SK-N-SH (cell line): ENCODE results near the gene CTSZ. TPM values are rescaled to one million over a fixed set of nuclear protein-coding genes. Genes with fewer than 3 reads are reported as not detected.

ENCODE experiments used
- CTCF ChIA-PET: fragments of 300-600, 350-600 bp; formaldehyde crosslinking; extraction: SDS; loops from one replicate; lab custom pipeline; 2021; lab: Yijun Ruan, JAX
- POLR2A ChIA-PET: fragments of 350-600 bp; sonication (Branson Sonifier 250); formaldehyde crosslinking; extraction: SDS; loops from one replicate; lab custom pipeline; 2020; ENCODE audit warnings: antibody characterized with exemption, inconsistent platforms; lab: Yijun Ruan, JAX
- DNase-seq: peaks from one replicate; pipeline ENCODE4 v3.0.0; 2012
- H2AFZ ChIP-seq: fragments of 200-600 bp; sonication (generic); 2 replicates; pipeline ENCODE4 v1.8.1; 2016; ENCODE audit warnings: antibody characterized with exemption, mild to moderate bottlenecking, low read depth
- H3F3A ChIP-seq: fragments of 200-600 bp; sonication (generic); replicated peaks from 2 replicates; pipeline ENCODE3; 2016; ENCODE audit warnings: antibody characterized with exemption, mild to moderate bottlenecking; ENCODE audit not compliant: insufficient read depth
- H3K27ac ChIP-seq, 2 experiments: fragments of 200-500 bp in 1 of 2; fragments of 200-600 bp in 1 of 2; sonication (Bioruptor generic) in 1 of 2; sonication (generic), shearing (Covaris generic) in 1 of 2; 2 replicates each; pipeline versions ENCODE4 v1.5.1 to v1.6.1; 2014 to 2016; ENCODE audit warnings: low read depth in 2 of 2, inconsistent platforms in 1 of 2, low read length in 1 of 2, mild to moderate bottlenecking in 1 of 2, mixed read lengths in 1 of 2
- H3K27me3 ChIP-seq: fragments of 200-600 bp; sonication (generic), shearing (Covaris generic); 2 replicates; pipeline ENCODE4 v1.6.1; 2016; ENCODE audit warnings: mixed run types; ENCODE audit not compliant: insufficient read depth
- H3K36me3 ChIP-seq, 2 experiments: fragments of 200-500 bp in 1 of 2; fragments of 200-600 bp in 1 of 2; sonication (Bioruptor generic) in 1 of 2; sonication (generic) in 1 of 2; replicated peaks in 1 of 2; 2 replicates each; pipeline versions ENCODE3 to v1.5.1; 2014 to 2016; ENCODE audit warnings: low read length in 1 of 2, mild to moderate bottlenecking in 1 of 2; ENCODE audit not compliant: insufficient read depth in 2 of 2, control insufficient read depth in 1 of 2
- H3K4me1 ChIP-seq, 2 experiments: fragments of 200-500 bp in 1 of 2; fragments of 200-600 bp in 1 of 2; sonication (Bioruptor generic) in 1 of 2; sonication (generic), shearing (Covaris generic) in 1 of 2; 2 replicates each; pipeline versions ENCODE4 v1.5.1 to v1.6.1; 2014 to 2016; ENCODE audit warnings: low read depth in 1 of 2, low read length in 1 of 2, mixed run types in 1 of 2; ENCODE audit not compliant: insufficient read depth in 2 of 2, control insufficient read depth in 1 of 2
- H3K4me2 ChIP-seq: fragments of 200-600 bp; sonication (generic), shearing (Covaris generic); 2 replicates; pipeline ENCODE4 v1.6.1; 2017; ENCODE audit warnings: mixed run types
- H3K4me3 ChIP-seq, 2 experiments: fragments of 200-500 bp in 1 of 2; fragments of 200-600 bp in 1 of 2; sonication (Bioruptor generic) in 1 of 2; sonication (generic), shearing (Covaris generic) in 1 of 2; 2 replicates each; pipeline versions ENCODE4 v1.5.1 to v1.8.1; 2014 to 2016; ENCODE audit warnings: low read depth in 2 of 2, inconsistent platforms in 1 of 2, low read length in 1 of 2, mild to moderate bottlenecking in 1 of 2, mixed read lengths in 1 of 2, moderate library complexity in 1 of 2
- H3K79me2 ChIP-seq: fragments of 200-600 bp; sonication (generic); 2 replicates; pipeline ENCODE4 v1.8.1; 2017; ENCODE audit warnings: mild to moderate bottlenecking; ENCODE audit not compliant: insufficient read depth
- H3K9ac ChIP-seq: fragments of 200-600 bp; sonication (generic); 2 replicates; pipeline ENCODE4 v1.6.1; 2017; ENCODE audit warnings: mixed run types
- H3K9me2 ChIP-seq: fragments of 200-600 bp; sonication (generic); 2 replicates; pipeline ENCODE4 v1.6.1; 2017; ENCODE audit warnings: mixed run types
- H3K9me3 ChIP-seq: fragments of 200-600 bp; sonication (generic); 2 replicates; pipeline ENCODE4 v1.6.1; 2017; ENCODE audit warnings: mixed run types, mild to moderate bottlenecking, moderate library complexity
- H4K20me1 ChIP-seq: fragments of 200-600 bp; sonication (generic); 2 replicates; pipeline ENCODE4 v1.6.1; 2017; ENCODE audit warnings: mild to moderate bottlenecking, mixed run types; ENCODE audit not compliant: insufficient read depth
- CHD2 ChIP-seq: fragments of 150-350 bp; IDR thresholded peaks from 2 replicates; pipeline ENCODE4 v1.6.1; 2018; ENCODE audit warnings: low read length; ENCODE audit not compliant: partially characterized antibody
- ELF1 ChIP-seq: IDR thresholded peaks from 2 replicates; pipeline ENCODE4 v1.4.0; 2012
- EP300 ChIP-seq, 2 experiments: IDR thresholded peaks; 2 replicates each; pipeline versions ENCODE4 v1.4.0 to v1.6.1; 2012; ENCODE audit warnings: borderline replicate concordance in 1 of 2, low read depth in 1 of 2, low read length in 1 of 2
- FOSL2 ChIP-seq: IDR thresholded peaks from 2 replicates; pipeline ENCODE4 v1.4.0; 2012; ENCODE audit warnings: low read depth, mild to moderate bottlenecking, moderate library complexity, borderline replicate concordance
- GATA2 ChIP-seq: sonication (generic); formaldehyde crosslinking; IDR thresholded peaks from 2 replicates; pipeline ENCODE4 v1.5.0; 2020; ENCODE audit warnings: mild to moderate bottlenecking, missing genetic modification reagents
- IRF3 ChIP-seq: fragments of 150-350 bp; IDR thresholded peaks from 2 replicates; pipeline ENCODE4 v1.6.1; 2016; ENCODE audit warnings: mild to moderate bottlenecking, low read depth, low read length
- JUND ChIP-seq: IDR thresholded peaks from 2 replicates; pipeline ENCODE4 v1.4.0; 2012
- MEF2A ChIP-seq: IDR thresholded peaks from 2 replicates; pipeline ENCODE4 v1.4.0; 2012; ENCODE audit warnings: low read depth, borderline replicate concordance
- MXI1 ChIP-seq: IDR thresholded peaks from 2 replicates; pipeline ENCODE4 v1.6.1; 2012; ENCODE audit warnings: mild to moderate bottlenecking, low read depth, low read length, improper control_type of control experiment
- NRF1 ChIP-seq: IDR thresholded peaks from 2 replicates; pipeline ENCODE4 v1.6.1; 2012; ENCODE audit warnings: low read depth, mild to moderate bottlenecking, low read length
- PBX3 ChIP-seq: IDR thresholded peaks from 2 replicates; pipeline ENCODE4; 2012
- POLR2AphosphoS5 ChIP-seq: IDR thresholded peaks from 2 replicates; pipeline ENCODE4 v1.6.1; 2012; ENCODE audit warnings: low read depth, low read length
- RAD21 ChIP-seq: IDR thresholded peaks from 2 replicates; pipeline ENCODE4 v1.6.1; 2012; ENCODE audit warnings: mild to moderate bottlenecking, low read length
- RCOR1 ChIP-seq: fragments of 150-350 bp; IDR thresholded peaks from 2 replicates; pipeline ENCODE4 v1.6.1; 2017; ENCODE audit warnings: antibody characterized with exemption, low read length
- TCF12 ChIP-seq: IDR thresholded peaks from 2 replicates; pipeline ENCODE4 v1.4.0; 2012
- TEAD4 ChIP-seq: IDR thresholded peaks from 2 replicates; pipeline ENCODE4 v1.4.0; 2012; ENCODE audit warnings: mild to moderate bottlenecking, borderline replicate concordance; ENCODE audit not compliant: insufficient read depth
- WGBS: methylation state at CpG from one replicate; pipeline ENCODE4 v1.1.6; 2017; ENCODE audit warnings: low lambda C conversion rate; 5-methylcytosine and 5-hydroxymethylcytosine counted together
- polyA plus RNA-seq, 3 experiments: library from polyadenylated mRNA; depleted of rRNA; stranded (reverse); fragments of >200 nt; gene quantifications; 2 replicates each; pipeline ENCODE4 v1.2.3, GENCODE V29; 2012
- TF ChIP-seq, protein P1 (sequence below): fragments of 200-600 bp; sonication (generic); IDR thresholded peaks from 2 replicates; pipeline ENCODE4 v1.6.1; 2017; ENCODE audit warnings: antibody characterized with exemption, mild to moderate bottlenecking, moderate library complexity
- TF ChIP-seq, protein P2 (sequence below): IDR thresholded peaks from 2 replicates; pipeline ENCODE4 v1.4.0; 2012; ENCODE audit warnings: low read depth, borderline replicate concordance
- TF ChIP-seq, protein P3 (sequence below): fragments of 150-350 bp; IDR thresholded peaks from 2 replicates; pipeline ENCODE4 v1.6.1; 2017; ENCODE audit warnings: antibody characterized with exemption, low read length, low read depth, borderline replicate concordance

The CTSZ gene
- polyA plus RNA-seq, 1 of the 3 experiments (the other 2 are of a cell fraction): 0.03 TPM

DNA sequence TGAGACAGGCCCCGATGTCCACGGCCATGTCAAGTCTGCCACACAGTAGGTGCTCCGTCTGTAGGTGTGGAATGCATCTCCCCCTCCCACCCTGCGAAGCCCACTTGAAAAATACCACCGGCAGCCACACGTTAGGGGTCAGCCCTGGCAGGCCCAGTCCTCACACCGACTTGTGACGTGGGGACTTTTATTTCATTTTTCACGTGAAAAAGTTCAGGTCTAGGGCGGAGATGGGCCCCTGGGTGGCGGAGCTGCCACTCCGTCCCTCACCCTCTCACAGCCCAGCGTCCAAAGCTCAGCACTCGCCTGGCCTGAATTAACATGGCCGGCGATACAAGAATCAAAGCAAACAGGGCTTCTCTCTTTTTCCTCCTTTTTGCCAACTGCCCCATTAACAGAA, 8.4 kb upstream of the CTSZ start:
- Histone ChIP-seq H3K9ac (no peak overlapping the region), H2AFZ (no peak overlapping the region), H3K9me2 (no peaks in the 10 kb centered on the region), H3K4me3 (no peak overlapping the region), H3K9me3 (no peaks in the 10 kb centered on the region), H3K27ac (peak overlapping the region in 1 of 2 experiments; percentile 64; a peak in 1 of 4 replicates), H3K4me1 (peaks cover 24 to 47% of the 10 kb centered on the region in 2 experiments; a peak in 3 of 4 replicates), H3K36me3 (no peaks in the 10 kb centered on the region), H3F3A (peaks cover 12% of the 10 kb centered on the region), H3K79me2 (peaks cover 9% of the 10 kb centered on the region; the same call in 1 of the 2 replicates), H3K4me2 (no peak overlapping the region), H4K20me1 (no peaks in the 10 kb centered on the region), H3K27me3 (no peaks in the 10 kb centered on the region)
- ChIA-PET POLR2A (interaction anchor here (0.9 to 1.7 kb wide), 2 partner anchors 14 to 35 kb away, joined by 3 to 5 read pairs; no protein-coding TSS in a partner anchor), CTCF (interaction anchor here (1.2 to 1.9 kb wide), 3 partner anchors 14 to 805 kb away, joined by 3 to 9 read pairs (median 4); no protein-coding TSS in a partner anchor)
- WGBS: 98% methylated on average over 16 of the region's 16 CpGs
- TF ChIP-seq JUND (no peak), CHD2 (no peak), RAD21 (no peak), EP300 (IDR thresholded peaks at IDR 0.05; ENCODE audit: borderline replicate concordance in 1 of 2, low read depth in 1 of 2, low read length in 1 of 2) (no peak), MXI1 (no peak), GATA2 (CRISPR knock-in tag) (no peak), FOSL2 (no peak), ELF1 (no peak), PBX3 (no peak), NRF1 (no peak), RCOR1 (no peak), MEF2A (no peak), TEAD4 (no peak), POLR2AphosphoS5 (no peak), TCF12 (no peak), IRF3 (no peak)
- TF ChIP-seq, protein P1, sequence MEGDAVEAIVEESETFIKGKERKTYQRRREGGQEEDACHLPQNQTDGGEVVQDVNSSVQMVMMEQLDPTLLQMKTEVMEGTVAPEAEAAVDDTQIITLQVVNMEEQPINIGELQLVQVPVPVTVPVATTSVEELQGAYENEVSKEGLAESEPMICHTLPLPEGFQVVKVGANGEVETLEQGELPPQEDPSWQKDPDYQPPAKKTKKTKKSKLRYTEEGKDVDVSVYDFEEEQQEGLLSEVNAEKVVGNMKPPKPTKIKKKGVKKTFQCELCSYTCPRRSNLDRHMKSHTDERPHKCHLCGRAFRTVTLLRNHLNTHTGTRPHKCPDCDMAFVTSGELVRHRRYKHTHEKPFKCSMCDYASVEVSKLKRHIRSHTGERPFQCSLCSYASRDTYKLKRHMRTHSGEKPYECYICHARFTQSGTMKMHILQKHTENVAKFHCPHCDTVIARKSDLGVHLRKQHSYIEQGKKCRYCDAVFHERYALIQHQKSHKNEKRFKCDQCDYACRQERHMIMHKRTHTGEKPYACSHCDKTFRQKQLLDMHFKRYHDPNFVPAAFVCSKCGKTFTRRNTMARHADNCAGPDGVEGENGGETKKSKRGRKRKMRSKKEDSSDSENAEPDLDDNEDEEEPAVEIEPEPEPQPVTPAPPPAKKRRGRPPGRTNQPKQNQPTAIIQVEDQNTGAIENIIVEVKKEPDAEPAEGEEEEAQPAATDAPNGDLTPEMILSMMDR: no peak
- TF ChIP-seq, protein P2, sequence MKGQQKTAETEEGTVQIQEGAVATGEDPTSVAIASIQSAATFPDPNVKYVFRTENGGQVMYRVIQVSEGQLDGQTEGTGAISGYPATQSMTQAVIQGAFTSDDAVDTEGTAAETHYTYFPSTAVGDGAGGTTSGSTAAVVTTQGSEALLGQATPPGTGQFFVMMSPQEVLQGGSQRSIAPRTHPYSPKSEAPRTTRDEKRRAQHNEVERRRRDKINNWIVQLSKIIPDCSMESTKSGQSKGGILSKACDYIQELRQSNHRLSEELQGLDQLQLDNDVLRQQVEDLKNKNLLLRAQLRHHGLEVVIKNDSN: no peak
- TF ChIP-seq, protein P3, sequence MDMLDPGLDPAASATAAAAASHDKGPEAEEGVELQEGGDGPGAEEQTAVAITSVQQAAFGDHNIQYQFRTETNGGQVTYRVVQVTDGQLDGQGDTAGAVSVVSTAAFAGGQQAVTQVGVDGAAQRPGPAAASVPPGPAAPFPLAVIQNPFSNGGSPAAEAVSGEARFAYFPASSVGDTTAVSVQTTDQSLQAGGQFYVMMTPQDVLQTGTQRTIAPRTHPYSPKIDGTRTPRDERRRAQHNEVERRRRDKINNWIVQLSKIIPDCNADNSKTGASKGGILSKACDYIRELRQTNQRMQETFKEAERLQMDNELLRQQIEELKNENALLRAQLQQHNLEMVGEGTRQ: no peak
- no peak for DNase-seq
